Measurements from ENCODE around the gene CACNB2. TPM values are rescaled to one million over a fixed set of nuclear protein-coding genes. Genes with fewer than 3 reads are reported as not detected.

Gene CACNB2
- total RNA-seq, 2 experiments from 2014 or later, result not detected

DNA sequence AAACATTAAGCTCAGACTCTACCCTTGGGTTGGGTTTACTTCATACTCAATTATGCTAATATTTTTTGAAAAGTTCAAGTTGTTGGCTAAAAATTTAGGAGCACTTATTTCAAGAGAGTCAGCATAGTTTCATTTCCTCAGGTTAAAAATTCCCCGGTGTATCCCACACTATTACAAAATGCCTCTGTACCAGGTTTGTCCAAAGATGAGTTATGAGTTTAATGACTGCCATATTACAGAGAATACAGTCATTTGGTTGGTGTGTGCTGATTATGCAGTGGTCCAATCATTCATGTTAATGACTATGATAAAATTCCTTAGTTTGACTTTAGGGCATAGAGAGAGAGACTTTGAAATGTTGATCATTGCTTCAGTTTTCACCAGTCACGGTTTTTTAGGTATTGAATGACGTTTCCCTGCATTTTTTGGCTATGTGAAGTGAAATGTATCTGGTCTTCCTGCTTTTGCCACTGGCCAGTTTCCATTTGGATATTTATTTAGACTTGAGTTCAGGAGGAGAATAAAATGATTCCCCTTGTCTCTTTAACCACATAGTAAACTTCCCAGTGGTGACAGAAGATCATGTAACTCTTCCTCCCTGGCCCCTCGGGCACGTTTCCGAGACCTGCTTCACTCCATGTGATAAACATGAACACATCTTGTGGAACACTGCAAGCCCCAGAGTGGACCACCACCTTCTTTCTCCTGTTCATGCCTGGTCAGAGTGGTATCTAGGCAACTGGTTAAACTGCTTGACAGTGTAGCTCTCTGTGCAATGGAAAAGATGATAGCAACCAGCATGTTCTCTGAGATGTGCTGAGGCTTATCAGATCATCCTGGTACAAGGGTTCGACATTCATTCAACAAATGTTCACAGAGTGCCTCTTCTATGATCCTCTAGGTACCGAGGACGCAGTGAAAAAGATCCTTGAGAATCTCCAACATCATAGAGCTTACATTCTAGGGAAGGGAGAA lies 153.6 kb downstream of the CACNB2 start:
- CTCF ChIA-PET, result no interaction called here
- no peaks in the 10 kb centered on the region for H3K9me3 Mint-ChIP-seq
- no peak overlapping the region for H3K4me3 Mint-ChIP-seq
- intact Hi-C loops (cut with micrococcal nuclease), result no loop called here
- H3K27me3 Mint-ChIP-seq (ENCODE audit: low read depth), result no peaks in the 10 kb centered on the region
- DNase-seq, result no peak
- no peak overlapping the region for H3K27ac Mint-ChIP-seq
- H3K4me1 Mint-ChIP-seq (ENCODE audit: low read depth), result no peaks in the 10 kb centered on the region
- no peaks in the 10 kb centered on the region for H3K36me3 Mint-ChIP-seq (ENCODE audit: low read depth)

DNA sequence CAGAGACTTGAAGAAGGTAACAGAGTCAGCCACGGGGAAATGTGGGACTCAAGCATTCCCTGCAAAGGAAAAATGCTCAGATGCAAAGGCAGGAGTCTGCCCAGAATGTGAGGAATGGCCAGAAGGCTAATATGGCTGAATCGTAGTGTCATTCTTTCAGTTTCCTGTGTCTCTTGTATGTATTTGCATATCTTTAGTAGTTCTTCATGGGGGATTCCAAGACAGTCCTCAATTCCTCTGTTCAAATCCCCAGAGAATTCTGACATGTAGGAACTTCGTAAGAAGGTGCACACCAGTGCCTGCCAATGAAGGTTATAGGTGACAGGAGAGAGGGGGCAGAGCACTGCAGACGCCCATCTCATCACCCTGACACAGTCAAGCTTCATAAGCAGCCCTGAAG lies 154.4 kb downstream of the CACNB2 start:
- no peak overlapping the region for H3K27ac Mint-ChIP-seq
- no peak for DNase-seq
- H3K4me1 Mint-ChIP-seq (ENCODE audit: low read depth), result no peaks in the 10 kb centered on the region
- no peaks in the 10 kb centered on the region for H3K27me3 Mint-ChIP-seq (ENCODE audit: low read depth)
- H3K9me3 Mint-ChIP-seq, result no peaks in the 10 kb centered on the region
- intact Hi-C loops (cut with micrococcal nuclease), result no loop called here
- no peaks in the 10 kb centered on the region for H3K36me3 Mint-ChIP-seq (ENCODE audit: low read depth)
- H3K4me3 Mint-ChIP-seq, result no peak overlapping the region
- CTCF ChIA-PET, result no interaction called here

DNA sequence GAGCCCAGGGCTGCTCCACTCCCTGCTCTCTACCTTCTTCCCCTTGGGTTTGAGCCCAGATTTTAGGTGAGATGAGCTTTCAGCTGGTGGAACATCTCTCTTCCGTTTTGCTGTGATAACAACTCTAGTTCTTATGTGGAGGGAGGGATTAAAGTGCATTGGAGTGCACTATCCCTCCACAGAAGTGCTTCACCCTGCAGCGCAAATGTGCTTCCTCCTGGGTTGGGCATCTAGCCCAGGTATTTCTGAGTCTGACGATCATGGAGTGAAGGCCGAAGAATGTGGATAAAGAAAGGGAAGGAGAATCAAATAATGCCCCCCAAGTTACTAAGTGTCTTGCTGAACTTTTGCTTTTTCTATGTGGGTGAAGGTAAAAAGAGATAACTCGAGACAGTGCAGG lies 157.4 kb downstream of the CACNB2 start:
- Mint-ChIP-seq H3K27ac (no peak overlapping the region), H3K27me3 (ENCODE audit: low read depth) (no peaks in the 10 kb centered on the region), H3K4me3 (no peak overlapping the region), H3K9me3 (no peaks in the 10 kb centered on the region), H3K4me1 (ENCODE audit: low read depth) (no peaks in the 10 kb centered on the region), H3K36me3 (ENCODE audit: low read depth) (no peaks in the 10 kb centered on the region)
- intact Hi-C loops (cut with micrococcal nuclease), result no loop called here
- CTCF ChIA-PET, result no interaction called here
- no peak for DNase-seq

DNA sequence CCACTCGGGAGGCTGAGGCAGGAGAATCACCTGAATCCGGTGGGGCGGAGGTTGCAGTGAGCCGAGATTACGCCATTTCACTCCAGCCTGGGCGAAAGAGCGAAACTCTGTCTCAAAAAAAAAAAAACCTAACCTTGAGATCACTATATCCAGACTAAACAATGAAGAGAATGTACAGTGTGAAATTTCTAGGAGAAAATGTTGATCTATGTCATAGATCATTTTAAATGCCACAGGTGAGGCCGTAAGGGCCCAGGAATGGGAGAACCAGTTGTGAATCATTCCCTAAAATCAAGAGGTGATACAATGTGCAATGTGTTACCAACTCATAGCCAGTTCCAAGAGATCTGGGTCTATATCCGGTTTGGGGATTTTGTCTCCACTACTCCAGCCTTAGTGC lies 158.0 kb downstream of the CACNB2 start:
- CTCF ChIA-PET, result no interaction called here
- Mint-ChIP-seq H3K36me3 (ENCODE audit: low read depth) (no peaks in the 10 kb centered on the region), H3K9me3 (no peaks in the 10 kb centered on the region), H3K27me3 (ENCODE audit: low read depth) (no peaks in the 10 kb centered on the region), H3K27ac (no peak overlapping the region), H3K4me1 (ENCODE audit: low read depth) (no peaks in the 10 kb centered on the region), H3K4me3 (no peak overlapping the region)
- intact Hi-C loops (cut with micrococcal nuclease), result no loop called here
- DNase-seq, result no peak

DNA sequence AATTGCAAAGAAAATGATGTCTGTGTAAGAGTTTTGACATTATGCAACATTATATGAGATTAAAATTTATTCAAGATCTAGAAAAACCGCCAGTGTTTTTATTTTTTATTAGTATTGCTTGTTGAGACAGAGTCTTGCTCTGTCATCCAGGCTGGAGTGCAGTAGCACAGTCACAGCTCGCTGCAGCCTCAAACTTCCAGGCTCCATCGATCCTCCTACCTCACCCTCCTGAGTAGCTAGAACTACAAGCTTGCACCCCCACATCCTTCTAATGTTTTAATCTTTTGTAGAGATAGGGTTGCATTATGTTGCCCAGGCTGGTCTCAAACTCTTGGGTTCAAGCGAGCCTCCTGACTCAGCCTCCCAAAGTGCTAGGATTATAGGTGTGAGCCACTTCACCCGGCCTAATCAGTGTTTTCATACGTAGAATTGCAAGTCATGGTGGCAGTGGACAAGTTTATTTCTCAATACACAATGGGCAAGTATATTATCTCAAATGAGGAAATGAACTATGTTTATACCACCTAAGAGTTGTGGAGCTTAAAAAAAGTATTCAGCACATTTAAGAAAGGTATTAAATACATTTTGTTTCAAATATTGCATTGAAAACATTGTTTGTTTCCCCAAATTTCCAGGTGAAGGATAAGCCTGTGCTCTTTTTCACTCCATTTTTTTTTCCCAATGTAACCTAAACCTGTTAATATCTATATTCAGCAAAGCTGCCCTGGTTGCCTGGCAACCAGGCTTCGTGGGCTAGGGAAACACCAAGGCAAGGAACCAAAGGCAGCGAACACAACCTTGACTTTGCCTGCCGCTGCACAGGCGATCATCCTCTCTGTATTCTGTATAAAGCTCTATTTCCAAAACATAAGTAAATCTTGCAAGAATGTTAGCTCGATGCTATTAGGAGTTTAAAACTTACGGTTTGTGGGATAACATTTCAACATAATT lies 163.9 kb downstream of the CACNB2 start:
- Mint-ChIP-seq H3K27ac (no peak overlapping the region), H3K4me3 (no peak overlapping the region), H3K9me3 (no peaks in the 10 kb centered on the region), H3K4me1 (ENCODE audit: low read depth) (no peaks in the 10 kb centered on the region), H3K36me3 (ENCODE audit: low read depth) (no peaks in the 10 kb centered on the region), H3K27me3 (ENCODE audit: low read depth) (no peaks in the 10 kb centered on the region)
- no peak for DNase-seq
- CTCF ChIA-PET, result no interaction called here
- intact Hi-C loops (cut with micrococcal nuclease), result no loop called here

DNA sequence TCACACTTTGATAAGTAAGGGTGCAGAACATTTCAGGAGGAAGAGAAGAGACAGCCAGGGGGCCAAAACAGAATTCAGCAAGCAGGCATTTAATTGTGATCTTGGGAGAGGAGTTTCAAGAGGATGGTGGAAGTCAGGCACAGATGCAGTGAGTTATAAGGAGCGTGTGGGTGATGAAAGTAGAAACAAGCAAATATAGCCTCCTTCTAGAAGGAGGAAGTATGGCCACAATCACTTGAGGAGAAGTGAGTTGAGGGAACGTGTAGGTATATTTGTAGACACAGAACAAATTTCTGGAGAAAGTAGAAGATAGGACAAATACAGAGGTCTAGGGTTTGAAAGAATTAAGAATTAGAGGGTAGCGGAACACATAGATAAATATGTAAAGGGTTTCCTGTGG lies 165.8 kb downstream of the CACNB2 start:
- no peak overlapping the region for H3K4me3 Mint-ChIP-seq
- no peak overlapping the region for H3K27ac Mint-ChIP-seq
- no peaks in the 10 kb centered on the region for H3K27me3 Mint-ChIP-seq (ENCODE audit: low read depth)
- no peaks in the 10 kb centered on the region for H3K9me3 Mint-ChIP-seq
- H3K36me3 Mint-ChIP-seq (ENCODE audit: low read depth), result no peaks in the 10 kb centered on the region
- DNase-seq, result no peak
- CTCF ChIA-PET, result no interaction called here
- intact Hi-C loops (cut with micrococcal nuclease), result no loop called here
- H3K4me1 Mint-ChIP-seq (ENCODE audit: low read depth), result no peaks in the 10 kb centered on the region

DNA sequence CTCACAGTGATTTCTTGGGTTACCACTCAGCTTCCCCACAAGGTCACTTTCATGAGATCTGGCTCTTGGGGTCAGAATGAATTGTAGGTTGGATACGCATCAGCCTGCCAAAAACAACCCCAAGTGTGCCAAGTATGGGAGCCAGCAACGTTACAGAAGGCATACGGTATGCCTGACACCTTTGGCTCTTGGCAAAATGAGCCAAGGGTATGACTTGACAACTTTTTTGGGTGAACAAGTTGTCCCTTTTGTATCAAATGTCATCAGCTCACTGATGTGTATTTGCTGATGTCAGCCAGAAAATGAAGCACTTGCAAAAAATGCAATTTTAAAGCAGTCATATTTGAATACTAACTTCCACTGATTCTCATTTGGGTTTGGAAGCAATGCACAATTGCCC lies 168.4 kb downstream of the CACNB2 start:
- intact Hi-C loops (cut with micrococcal nuclease), result no loop called here
- CTCF ChIA-PET, result no interaction called here
- H3K27me3 Mint-ChIP-seq (ENCODE audit: low read depth), result peaks cover 2% of the 10 kb centered on the region

DNA sequence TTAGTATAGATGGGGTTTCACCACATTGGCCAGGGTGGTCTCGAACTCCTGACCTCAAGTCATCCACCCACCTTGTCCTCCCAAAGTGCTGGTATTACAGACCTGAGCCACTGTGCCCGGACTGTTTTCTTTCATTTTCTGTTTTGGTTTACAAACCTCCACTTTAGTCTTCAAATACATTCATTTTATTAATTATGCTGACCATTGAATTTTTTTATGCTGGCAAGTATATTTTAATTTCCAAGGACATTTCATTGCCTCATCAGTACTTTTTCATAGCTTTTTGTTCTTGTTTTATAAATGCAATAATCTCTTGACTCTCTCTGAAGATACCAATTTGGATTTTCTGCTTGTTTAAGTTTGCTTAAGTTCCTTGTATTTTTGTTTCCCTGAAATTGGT lies 170.5 kb downstream of the CACNB2 start:
- H3K36me3 Mint-ChIP-seq (ENCODE audit: low read depth), result no peaks in the 10 kb centered on the region
- H3K27ac Mint-ChIP-seq, result no peak overlapping the region
- H3K9me3 Mint-ChIP-seq, result no peaks in the 10 kb centered on the region
- no peak for DNase-seq
- no peaks in the 10 kb centered on the region for H3K4me1 Mint-ChIP-seq (ENCODE audit: low read depth)
- H3K4me3 Mint-ChIP-seq, result no peak overlapping the region
- intact Hi-C loops (cut with micrococcal nuclease), result loop anchor here (10.0 kb wide), 1 partner anchor 706 kb away; no protein-coding TSS in a partner anchor
- H3K27me3 Mint-ChIP-seq (ENCODE audit: low read depth), result peaks cover 2% of the 10 kb centered on the region
- CTCF ChIA-PET, result no interaction called here

More for the DNA sequence above, 168.4 kb downstream of the CACNB2 start:
- Mint-ChIP-seq H3K4me1 (ENCODE audit: low read depth) (no peaks in the 10 kb centered on the region), H3K36me3 (ENCODE audit: low read depth) (no peaks in the 10 kb centered on the region), H3K9me3 (no peaks in the 10 kb centered on the region), H3K4me3 (no peak overlapping the region), H3K27ac (no peak overlapping the region)
- no peak for DNase-seq

DNA sequence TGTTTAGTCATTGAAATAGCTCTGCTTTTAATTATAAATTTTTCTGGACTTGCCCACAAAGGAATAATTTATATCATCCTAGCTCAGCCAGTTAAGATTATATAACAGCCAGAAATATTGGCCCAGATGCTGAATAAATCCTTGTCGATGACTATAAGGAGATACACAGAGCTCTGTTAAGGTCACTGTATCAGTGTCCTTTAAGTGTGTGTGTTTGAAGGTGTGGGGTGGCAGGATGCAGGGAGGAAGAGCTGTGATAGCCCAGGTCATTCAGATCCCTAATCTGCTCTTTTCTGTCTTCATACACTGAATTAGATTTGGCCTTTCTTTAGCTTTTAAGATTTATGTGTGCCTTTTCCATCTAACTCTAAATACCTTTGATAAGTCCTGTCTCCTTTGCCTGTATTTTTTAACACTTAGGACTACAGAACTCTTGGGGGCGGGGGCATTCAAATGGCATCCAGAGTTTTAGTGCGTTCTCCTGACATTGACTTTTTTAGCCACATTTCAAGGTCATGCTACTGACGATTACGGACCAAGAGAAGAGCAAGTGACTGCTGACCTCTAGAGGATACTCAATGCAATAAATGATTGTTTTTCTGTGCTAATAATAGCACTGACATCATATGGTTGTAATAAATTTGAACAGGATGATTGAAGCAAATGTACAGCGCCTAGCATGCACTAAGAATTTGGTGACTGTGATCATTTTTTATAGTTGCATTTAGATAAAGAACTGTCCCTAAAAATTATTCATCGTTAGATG lies 172.3 kb downstream of the CACNB2 start:
- CTCF ChIA-PET, result interaction anchor here (1.0 kb wide), 1 partner anchor 570 kb away, joined by 3 read pairs; no protein-coding TSS in a partner anchor
- Mint-ChIP-seq H3K4me3 (no peak overlapping the region), H3K27ac (no peak overlapping the region), H3K27me3 (ENCODE audit: low read depth) (peaks cover 2% of the 10 kb centered on the region), H3K9me3 (no peaks in the 10 kb centered on the region), H3K36me3 (ENCODE audit: low read depth) (no peaks in the 10 kb centered on the region), H3K4me1 (ENCODE audit: low read depth) (no peaks in the 10 kb centered on the region)
- no peak for DNase-seq
- intact Hi-C loops (cut with micrococcal nuclease), result loop anchor here (10.0 kb wide), 1 partner anchor 708 kb away; no protein-coding TSS in a partner anchor

DNA sequence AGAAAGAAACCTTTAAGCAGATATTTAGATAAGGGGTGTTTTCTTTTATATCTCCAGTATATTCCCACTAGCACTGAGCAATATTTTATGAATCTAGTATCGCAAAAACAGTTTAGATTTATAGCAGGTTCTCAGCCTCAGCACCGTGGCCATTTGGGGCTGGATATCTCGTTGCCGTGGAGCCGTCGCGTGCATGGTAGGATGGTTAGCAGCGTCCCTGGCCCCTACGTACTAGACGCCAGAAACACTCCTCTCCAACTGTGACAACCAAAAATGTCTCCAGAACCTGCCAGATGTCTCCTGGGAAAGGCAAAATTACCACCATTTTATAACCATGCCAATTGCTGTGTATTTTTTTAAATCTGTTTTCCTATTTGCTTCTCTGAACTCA lies 172.9 kb downstream of the CACNB2 start:
- H3K4me3 Mint-ChIP-seq, result no peak overlapping the region
- DNase-seq, result no peak
- no peaks in the 10 kb centered on the region for H3K9me3 Mint-ChIP-seq
- CTCF ChIA-PET, result interaction anchor here (1.0 kb wide), 1 partner anchor 571 kb away, joined by 3 read pairs; no protein-coding TSS in a partner anchor
- no peak overlapping the region for H3K27ac Mint-ChIP-seq
- peaks cover 2% of the 10 kb centered on the region for H3K27me3 Mint-ChIP-seq (ENCODE audit: low read depth)
- no peaks in the 10 kb centered on the region for H3K36me3 Mint-ChIP-seq (ENCODE audit: low read depth)
- intact Hi-C loops (cut with micrococcal nuclease), result loop anchor here (10.0 kb wide), 1 partner anchor 708 kb away; no protein-coding TSS in a partner anchor
- no peaks in the 10 kb centered on the region for H3K4me1 Mint-ChIP-seq (ENCODE audit: low read depth)

DNA sequence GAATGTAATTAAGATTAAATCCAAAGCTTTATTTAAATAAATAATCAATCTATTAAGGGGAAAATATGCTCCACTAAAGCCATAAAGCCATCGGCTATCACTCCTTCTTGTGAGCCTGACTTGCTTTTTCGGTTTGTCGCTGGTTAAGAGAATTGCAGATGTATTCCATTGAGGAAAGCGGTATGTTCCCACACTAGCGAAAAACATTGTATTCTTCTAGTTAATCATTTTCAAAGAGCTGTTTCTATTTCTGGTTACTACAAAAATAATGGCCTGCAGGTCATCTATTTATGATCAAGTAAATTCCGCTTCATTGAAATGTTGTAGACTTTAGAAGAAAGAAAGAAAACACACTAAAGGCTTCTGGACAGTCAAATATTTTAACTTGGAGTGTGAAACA lies 173.4 kb downstream of the CACNB2 start:
- Mint-ChIP-seq H3K27me3 (ENCODE audit: low read depth) (peaks cover 2% of the 10 kb centered on the region), H3K4me1 (ENCODE audit: low read depth) (no peaks in the 10 kb centered on the region), H3K36me3 (ENCODE audit: low read depth) (no peaks in the 10 kb centered on the region), H3K27ac (no peak overlapping the region), H3K4me3 (no peak overlapping the region), H3K9me3 (no peaks in the 10 kb centered on the region)
- CTCF ChIA-PET, result no interaction called here
- intact Hi-C loops (cut with micrococcal nuclease), result loop anchor here (10.0 kb wide), 1 partner anchor 709 kb away; no protein-coding TSS in a partner anchor
- DNase-seq, result no peak

DNA sequence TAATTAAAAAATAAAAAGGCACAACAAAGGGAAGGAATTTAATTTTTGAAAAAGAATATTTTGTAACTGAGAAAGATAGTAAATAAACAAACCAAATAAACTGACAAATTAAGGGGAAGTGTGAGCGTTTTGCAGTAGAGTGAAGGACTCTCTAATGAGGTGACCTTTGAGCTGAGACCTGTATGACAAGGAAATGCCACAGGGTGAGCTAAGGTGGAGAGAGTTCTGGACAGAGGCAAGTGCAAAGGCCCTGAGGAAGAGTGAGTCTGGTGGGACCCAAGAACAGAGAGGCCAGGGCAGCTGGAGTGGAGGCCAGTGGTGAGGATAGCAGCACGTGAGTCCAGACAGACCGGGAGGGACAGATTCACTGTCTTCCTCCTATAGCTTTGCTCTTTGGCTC lies 179.4 kb downstream of the CACNB2 start:
- no peaks in the 10 kb centered on the region for H3K27me3 Mint-ChIP-seq (ENCODE audit: low read depth)
- CTCF ChIA-PET, result no interaction called here
- no peak overlapping the region for H3K4me3 Mint-ChIP-seq
- intact Hi-C loops (cut with micrococcal nuclease), result loop anchor here (10.0 kb wide), 1 partner anchor 715 kb away; no protein-coding TSS in a partner anchor
- H3K27ac Mint-ChIP-seq, result no peak overlapping the region
- no peak for DNase-seq
- no peaks in the 10 kb centered on the region for H3K36me3 Mint-ChIP-seq (ENCODE audit: low read depth)
- no peaks in the 10 kb centered on the region for H3K4me1 Mint-ChIP-seq (ENCODE audit: low read depth)
- H3K9me3 Mint-ChIP-seq, result no peaks in the 10 kb centered on the region

Measured in activated naive CD4-positive, alpha-beta T cell treated with anti-CD3 and anti-CD28 coated beads for 36 hours (primary cell).